ENCODE data around the gene ELL2. TPM values are rescaled to one million over a fixed set of nuclear protein-coding genes. Genes with fewer than 3 reads are reported as not detected.
"Not testable (repeated sequence)": the region's sequence is repeated elsewhere in the genome, so short reads cannot be mapped to it uniquely, and the experiment has no call there.

ELL2 gene
- total RNA-seq, 4 donors from 2014 or later = 58.2 to 128 (median 95.0) TPM

DNA sequence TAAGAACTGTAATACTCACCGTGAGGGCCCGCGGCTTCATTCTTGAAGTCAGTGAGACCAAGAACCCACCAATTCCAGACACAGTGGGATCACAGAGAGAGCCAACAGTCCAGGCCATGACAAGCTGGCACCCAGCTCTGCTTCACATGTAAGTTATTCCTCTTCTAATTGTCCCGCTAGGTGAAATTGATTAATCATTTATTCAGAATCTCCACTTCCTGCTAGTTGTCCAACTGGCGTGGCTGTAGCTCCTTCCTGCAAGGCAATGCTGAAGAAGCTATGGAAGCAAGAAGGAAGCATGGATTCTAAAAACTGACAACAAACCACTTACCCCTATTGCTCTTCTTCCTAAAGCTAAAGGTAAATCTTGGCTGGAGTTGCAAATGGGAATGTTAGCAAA, 109.1 kb downstream of the ELL2 start:
- H3K27me3 ChIP-seq = no peaks in the 10 kb centered on the region
- H3K4me3 ChIP-seq = no peak overlapping the region
- TF ChIP-seq, protein P1, sequence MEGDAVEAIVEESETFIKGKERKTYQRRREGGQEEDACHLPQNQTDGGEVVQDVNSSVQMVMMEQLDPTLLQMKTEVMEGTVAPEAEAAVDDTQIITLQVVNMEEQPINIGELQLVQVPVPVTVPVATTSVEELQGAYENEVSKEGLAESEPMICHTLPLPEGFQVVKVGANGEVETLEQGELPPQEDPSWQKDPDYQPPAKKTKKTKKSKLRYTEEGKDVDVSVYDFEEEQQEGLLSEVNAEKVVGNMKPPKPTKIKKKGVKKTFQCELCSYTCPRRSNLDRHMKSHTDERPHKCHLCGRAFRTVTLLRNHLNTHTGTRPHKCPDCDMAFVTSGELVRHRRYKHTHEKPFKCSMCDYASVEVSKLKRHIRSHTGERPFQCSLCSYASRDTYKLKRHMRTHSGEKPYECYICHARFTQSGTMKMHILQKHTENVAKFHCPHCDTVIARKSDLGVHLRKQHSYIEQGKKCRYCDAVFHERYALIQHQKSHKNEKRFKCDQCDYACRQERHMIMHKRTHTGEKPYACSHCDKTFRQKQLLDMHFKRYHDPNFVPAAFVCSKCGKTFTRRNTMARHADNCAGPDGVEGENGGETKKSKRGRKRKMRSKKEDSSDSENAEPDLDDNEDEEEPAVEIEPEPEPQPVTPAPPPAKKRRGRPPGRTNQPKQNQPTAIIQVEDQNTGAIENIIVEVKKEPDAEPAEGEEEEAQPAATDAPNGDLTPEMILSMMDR (IDR thresholded peaks at IDR 0.05) = no peak
- TF ChIP-seq EP300 (IDR thresholded peaks at IDR 0.05) = no peak
- TF ChIP-seq POLR2A (IDR thresholded peaks at IDR 0.05) = no peak
- TF ChIP-seq POLR2AphosphoS5 (IDR thresholded peaks at IDR 0.05) = no peak
- 91% methylated on average over 5 of the region's 5 CpGs for WGBS
- no peaks in the 10 kb centered on the region for H3K9me3 ChIP-seq
- no peaks in the 10 kb centered on the region for H3K36me3 ChIP-seq
- DNase-seq (ENCODE audit: low spot score in 2 of 2) = no peak
- H3K4me1 ChIP-seq = peaks cover 3% of the 10 kb centered on the region
- H3K27ac ChIP-seq = no peak overlapping the region

DNA sequence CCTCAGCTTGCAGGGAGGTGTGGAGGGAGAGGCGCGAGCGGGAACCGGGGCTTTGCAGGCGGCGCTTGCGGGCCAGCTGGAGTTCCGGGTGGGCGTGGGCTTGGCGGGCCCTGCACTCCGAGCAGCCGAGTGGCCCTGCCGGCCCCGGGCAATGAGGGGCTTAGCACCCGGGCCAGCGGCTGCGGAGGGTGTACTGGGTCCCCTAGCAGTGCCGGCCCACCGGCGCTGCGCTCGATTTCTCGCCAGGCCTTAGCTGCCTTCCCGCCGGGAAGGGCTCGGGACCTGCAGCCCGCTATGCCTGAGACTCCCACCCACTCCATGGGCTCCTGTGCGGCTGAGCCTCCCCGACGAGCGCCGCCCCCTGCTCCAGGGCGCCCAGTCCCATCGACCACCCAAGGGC, 110.5 kb downstream of the ELL2 start:
- not testable (repeated sequence) for H3K27ac ChIP-seq; H3K36me3 ChIP-seq; H3K27me3 ChIP-seq; H3K4me3 ChIP-seq; H3K9me3 ChIP-seq; DNase-seq (ENCODE audit: low spot score in 2 of 2); H3K4me1 ChIP-seq
- 98% methylated on average over 10 of the region's 34 CpGs for WGBS

DNA sequence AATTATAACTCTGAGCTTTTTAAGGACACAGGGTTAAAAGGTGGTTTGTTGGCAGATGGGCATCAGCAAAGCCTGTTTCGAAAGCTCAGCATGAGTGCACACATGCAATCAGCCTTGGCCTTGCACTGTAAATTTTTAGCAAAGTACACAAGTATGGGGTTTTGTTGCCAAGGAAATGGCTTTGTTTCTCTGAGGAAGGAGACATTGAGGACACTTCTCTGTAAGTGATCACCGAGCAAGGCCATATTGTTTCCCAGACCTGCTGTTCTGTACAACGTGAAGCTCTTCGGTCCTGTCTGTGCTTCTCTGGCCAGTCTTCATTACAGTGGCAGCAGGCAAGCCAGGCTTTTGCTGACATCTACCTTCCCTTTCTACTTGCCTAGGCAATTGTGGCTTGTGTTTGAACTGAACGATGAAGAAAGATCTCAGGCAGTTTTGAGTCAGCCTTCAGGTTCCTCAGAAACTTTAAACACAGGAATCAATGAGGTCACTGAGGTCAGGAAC, 111.2 kb downstream of the ELL2 start:
- no peak overlapping the region for H3K27ac ChIP-seq
- H3K36me3 ChIP-seq = no peaks in the 10 kb centered on the region
- WGBS = 90% methylated on average over 5 of the region's 5 CpGs
- no peak overlapping the region for H3K4me3 ChIP-seq
- H3K4me1 ChIP-seq = peaks cover 5% of the 10 kb centered on the region
- TF ChIP-seq POLR2AphosphoS5 (IDR thresholded peaks at IDR 0.05) (no peak), POLR2A (IDR thresholded peaks at IDR 0.05) (no peak), EP300 (IDR thresholded peaks at IDR 0.05) (no peak)
- TF ChIP-seq, protein P1 (IDR thresholded peaks at IDR 0.05) = no peak
- no peaks in the 10 kb centered on the region for H3K9me3 ChIP-seq
- H3K27me3 ChIP-seq = no peaks in the 10 kb centered on the region
- no peak for DNase-seq (ENCODE audit: low spot score in 2 of 2)

DNA sequence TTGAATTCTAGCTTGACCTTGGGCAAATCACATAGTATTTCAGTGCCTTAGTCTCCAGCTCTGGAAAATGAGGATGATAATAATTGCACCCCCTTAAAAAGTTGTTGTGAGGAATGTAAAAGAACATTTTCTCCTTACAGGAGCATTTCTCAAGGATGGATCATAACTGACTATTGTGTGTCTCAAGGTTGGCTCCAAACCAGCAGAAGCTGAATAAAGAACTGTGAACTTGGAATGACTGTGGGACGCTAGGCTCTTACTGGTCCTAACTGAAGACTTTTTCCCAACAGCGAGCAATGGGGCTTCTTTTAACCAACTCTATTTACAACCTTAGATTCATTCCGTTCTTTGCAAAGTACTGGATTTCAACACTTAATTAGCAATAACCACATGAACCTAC, 113.0 kb downstream of the ELL2 start:
- no peaks in the 10 kb centered on the region for H3K9me3 ChIP-seq
- no peak for TF ChIP-seq POLR2A (IDR thresholded peaks at IDR 0.05)
- TF ChIP-seq EP300 (IDR thresholded peaks at IDR 0.05) = no peak
- TF ChIP-seq POLR2AphosphoS5 (IDR thresholded peaks at IDR 0.05) = no peak
- TF ChIP-seq, protein P1 (IDR thresholded peaks at IDR 0.05) = no peak
- DNase-seq (ENCODE audit: low spot score in 2 of 2) = no peak
- no peak overlapping the region for H3K27ac ChIP-seq
- WGBS = 77% methylated on average over 3 of the region's 3 CpGs
- H3K36me3 ChIP-seq = no peaks in the 10 kb centered on the region
- no peak overlapping the region for H3K4me3 ChIP-seq
- H3K4me1 ChIP-seq = peaks cover 5% of the 10 kb centered on the region
- no peaks in the 10 kb centered on the region for H3K27me3 ChIP-seq

DNA sequence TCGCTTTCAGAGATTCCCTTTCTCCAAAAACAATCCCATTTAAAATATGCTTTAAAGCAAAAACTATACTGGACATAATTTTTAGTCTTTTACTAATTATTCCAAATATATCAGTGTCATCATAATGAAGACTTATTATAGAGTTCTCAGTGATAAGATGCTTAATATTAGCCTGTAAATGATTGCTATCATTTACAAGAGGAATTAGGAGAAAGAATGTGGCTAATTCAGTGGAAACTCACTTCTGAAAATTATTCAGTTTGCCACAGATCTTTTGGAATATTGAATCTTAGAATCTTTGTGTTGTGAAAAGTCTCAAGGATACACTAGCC, 114.4 kb downstream of the ELL2 start:
- Histone ChIP-seq H3K27ac (no peak overlapping the region), H3K9me3 (no peaks in the 10 kb centered on the region), H3K36me3 (no peaks in the 10 kb centered on the region), H3K27me3 (no peaks in the 10 kb centered on the region), H3K4me1 (peaks cover 13% of the 10 kb centered on the region), H3K4me3 (no peak overlapping the region)
- DNase-seq (ENCODE audit: low spot score in 2 of 2) = no peak
- WGBS = 8% methylated on average over 1 of the region's 1 CpG
- TF ChIP-seq EP300 (IDR thresholded peaks at IDR 0.05) (no peak), POLR2A (IDR thresholded peaks at IDR 0.05) (no peak), POLR2AphosphoS5 (IDR thresholded peaks at IDR 0.05) (no peak)
- TF ChIP-seq, protein P1 (IDR thresholded peaks at IDR 0.05) = no peak

DNA sequence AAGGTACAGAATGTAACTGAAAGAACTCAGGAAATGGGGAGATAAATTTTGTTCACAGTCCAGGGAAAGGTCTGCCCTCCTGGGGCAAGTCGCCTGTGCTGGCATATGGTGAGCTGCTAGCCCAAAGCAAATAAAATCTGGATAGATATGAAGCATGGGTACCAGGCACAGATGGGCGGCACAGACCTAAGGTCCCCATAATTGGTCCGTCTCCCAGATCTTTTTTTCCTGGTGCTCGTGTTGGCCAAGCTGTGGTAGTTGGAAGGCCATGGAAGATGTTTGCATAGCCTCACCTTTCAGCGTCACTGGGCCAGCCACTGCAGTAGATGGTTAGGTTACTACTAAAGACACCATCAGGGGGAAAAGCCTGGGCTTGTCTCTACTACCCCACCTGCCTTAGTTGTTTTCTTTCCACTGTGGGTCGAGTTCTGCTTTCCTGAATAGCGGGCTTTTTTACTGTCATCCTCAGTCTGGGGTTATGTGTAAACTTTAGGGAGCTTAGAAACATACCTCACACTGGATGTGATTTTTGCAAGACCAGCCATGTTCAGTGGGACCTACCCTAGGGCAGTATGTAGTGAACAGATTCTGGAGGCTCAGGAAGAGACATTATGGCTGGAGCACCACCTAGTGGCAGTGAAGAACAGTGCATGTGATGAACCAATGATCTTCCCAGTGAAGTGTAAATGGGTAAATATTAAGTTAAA, 114.9 kb downstream of the ELL2 start:
- TF ChIP-seq, protein P1 (IDR thresholded peaks at IDR 0.05) = peak; percentile 90 to 91
- no peak for TF ChIP-seq EP300 (IDR thresholded peaks at IDR 0.05)
- no peak for TF ChIP-seq POLR2AphosphoS5 (IDR thresholded peaks at IDR 0.05)
- no peak for TF ChIP-seq POLR2A (IDR thresholded peaks at IDR 0.05)

More for the DNA sequence above, 114.9 kb downstream of the ELL2 start:
- Histone ChIP-seq H3K4me3 (no peak overlapping the region), H3K27ac (no peak overlapping the region), H3K9me3 (no peaks in the 10 kb centered on the region), H3K36me3 (no peaks in the 10 kb centered on the region), H3K4me1 (peaks cover 16% of the 10 kb centered on the region), H3K27me3 (no peaks in the 10 kb centered on the region)
- no peak for DNase-seq (ENCODE audit: low spot score in 2 of 2)
- 62% methylated on average over 7 of the region's 7 CpGs for WGBS

All from suprapubic skin (tissue), 4 donors.